ENCODE data around the gene SLC46A2. TPM values are rescaled to one million over a fixed set of nuclear protein-coding genes. Genes with fewer than 3 reads are reported as not detected.

SLC46A2 gene
- total RNA-seq, 1 donor from 2014 or later, result not detected

GRCh38 chr9:112917987-112918362 lies 27.3 kb upstream of the SLC46A2 start:
- no peaks in the 10 kb centered on the region for H3K4me1 Mint-ChIP-seq (ENCODE audit: low read depth)
- no peaks in the 10 kb centered on the region for H3K9me3 Mint-ChIP-seq (ENCODE audit: low read depth)
- H3K27me3 Mint-ChIP-seq, result peaks cover 36% of the 10 kb centered on the region
- no peak overlapping the region for H3K27ac Mint-ChIP-seq
- no peak overlapping the region for H3K4me3 Mint-ChIP-seq (ENCODE audit: low read depth)
- TF ChIP-seq, protein P1, sequence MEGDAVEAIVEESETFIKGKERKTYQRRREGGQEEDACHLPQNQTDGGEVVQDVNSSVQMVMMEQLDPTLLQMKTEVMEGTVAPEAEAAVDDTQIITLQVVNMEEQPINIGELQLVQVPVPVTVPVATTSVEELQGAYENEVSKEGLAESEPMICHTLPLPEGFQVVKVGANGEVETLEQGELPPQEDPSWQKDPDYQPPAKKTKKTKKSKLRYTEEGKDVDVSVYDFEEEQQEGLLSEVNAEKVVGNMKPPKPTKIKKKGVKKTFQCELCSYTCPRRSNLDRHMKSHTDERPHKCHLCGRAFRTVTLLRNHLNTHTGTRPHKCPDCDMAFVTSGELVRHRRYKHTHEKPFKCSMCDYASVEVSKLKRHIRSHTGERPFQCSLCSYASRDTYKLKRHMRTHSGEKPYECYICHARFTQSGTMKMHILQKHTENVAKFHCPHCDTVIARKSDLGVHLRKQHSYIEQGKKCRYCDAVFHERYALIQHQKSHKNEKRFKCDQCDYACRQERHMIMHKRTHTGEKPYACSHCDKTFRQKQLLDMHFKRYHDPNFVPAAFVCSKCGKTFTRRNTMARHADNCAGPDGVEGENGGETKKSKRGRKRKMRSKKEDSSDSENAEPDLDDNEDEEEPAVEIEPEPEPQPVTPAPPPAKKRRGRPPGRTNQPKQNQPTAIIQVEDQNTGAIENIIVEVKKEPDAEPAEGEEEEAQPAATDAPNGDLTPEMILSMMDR (IDR thresholded peaks at IDR 0.05; ENCODE audit: unreplicated experiment), result no peak
- no peak for DNase-seq (ENCODE audit: low spot score, unreplicated experiment)
- H3K36me3 Mint-ChIP-seq (ENCODE audit: insufficient read depth), result no peaks in the 10 kb centered on the region

- Mint-ChIP-seq H3K27ac (no peak overlapping the region), H3K27me3 (peaks cover 34% of the 10 kb centered on the region), H3K9me3 (ENCODE audit: low read depth) (no peaks in the 10 kb centered on the region), H3K36me3 (ENCODE audit: insufficient read depth) (no peaks in the 10 kb centered on the region), H3K4me3 (ENCODE audit: low read depth) (no peak overlapping the region), H3K4me1 (ENCODE audit: low read depth) (no peaks in the 10 kb centered on the region)
- DNase-seq (ENCODE audit: low spot score, unreplicated experiment), result no peak
- TF ChIP-seq, protein P1 (IDR thresholded peaks at IDR 0.05; ENCODE audit: unreplicated experiment), result no peak
These were observed 26.6 kb upstream of the SLC46A2 start for GRCh38 chr9:112917047-112917986.

DNA sequence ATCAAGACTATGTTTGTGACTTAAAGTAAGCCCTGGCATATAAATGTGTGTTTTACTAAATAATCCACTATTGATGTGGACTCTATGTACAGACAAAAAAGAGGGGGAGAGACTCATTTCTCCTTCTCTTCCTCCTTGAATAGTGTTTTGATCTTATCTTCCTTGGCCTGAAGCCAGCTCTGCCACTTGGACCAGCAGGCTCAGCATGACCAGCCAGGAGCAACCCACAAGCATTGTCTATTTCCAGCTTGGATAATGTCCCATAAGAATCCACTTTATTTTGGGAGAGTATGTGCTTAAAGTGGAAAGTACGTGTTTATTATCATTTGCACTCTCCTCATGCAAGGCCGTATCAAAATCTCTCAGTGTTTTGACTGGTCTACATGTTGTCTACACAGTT lies 23.8 kb upstream of the SLC46A2 start:
- no peaks in the 10 kb centered on the region for H3K36me3 Mint-ChIP-seq (ENCODE audit: insufficient read depth)
- H3K27me3 Mint-ChIP-seq, result peaks cover 20% of the 10 kb centered on the region
- H3K4me3 Mint-ChIP-seq (ENCODE audit: low read depth), result no peak overlapping the region
- H3K4me1 Mint-ChIP-seq (ENCODE audit: low read depth), result no peaks in the 10 kb centered on the region
- no peak overlapping the region for H3K27ac Mint-ChIP-seq
- H3K9me3 Mint-ChIP-seq (ENCODE audit: low read depth), result no peaks in the 10 kb centered on the region
- DNase-seq (ENCODE audit: low spot score, unreplicated experiment), result no peak
- TF ChIP-seq, protein P1 (IDR thresholded peaks at IDR 0.05; ENCODE audit: unreplicated experiment), result no peak

DNA sequence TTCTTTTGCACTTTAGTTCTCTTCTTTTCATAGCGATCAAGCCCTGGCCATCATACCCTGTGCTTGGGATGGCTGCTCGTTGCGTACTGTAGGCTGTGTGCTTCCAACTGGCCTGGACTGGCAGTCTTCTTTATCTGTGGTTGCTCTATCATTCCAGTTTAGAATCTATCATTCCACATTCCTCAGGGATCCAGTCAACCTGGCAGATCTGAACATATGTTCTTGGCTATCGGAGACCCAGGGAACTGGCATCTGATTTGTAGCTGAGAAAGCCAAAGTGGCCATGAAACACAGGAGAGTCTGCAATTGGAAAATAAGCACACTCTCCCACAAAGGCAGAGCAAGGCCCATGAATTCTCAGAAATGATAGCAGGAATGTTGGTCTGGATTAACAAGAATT lies 22.6 kb upstream of the SLC46A2 start:
- Mint-ChIP-seq H3K4me1 (ENCODE audit: low read depth) (no peaks in the 10 kb centered on the region), H3K4me3 (ENCODE audit: low read depth) (no peak overlapping the region), H3K27me3 (peaks cover 13% of the 10 kb centered on the region), H3K27ac (no peak overlapping the region), H3K36me3 (ENCODE audit: insufficient read depth) (no peaks in the 10 kb centered on the region), H3K9me3 (ENCODE audit: low read depth) (no peaks in the 10 kb centered on the region)
- TF ChIP-seq, protein P1 (IDR thresholded peaks at IDR 0.05; ENCODE audit: unreplicated experiment), result no peak
- no peak for DNase-seq (ENCODE audit: low spot score, unreplicated experiment)

GRCh38 chr9:112912636-112913035 lies 22.0 kb upstream of the SLC46A2 start:
- Mint-ChIP-seq H3K27me3 (peaks cover 13% of the 10 kb centered on the region), H3K4me3 (ENCODE audit: low read depth) (no peak overlapping the region), H3K36me3 (ENCODE audit: insufficient read depth) (no peaks in the 10 kb centered on the region), H3K9me3 (ENCODE audit: low read depth) (no peaks in the 10 kb centered on the region), H3K27ac (no peak overlapping the region), H3K4me1 (ENCODE audit: low read depth) (no peaks in the 10 kb centered on the region)
- DNase-seq (ENCODE audit: low spot score, unreplicated experiment), result no peak
- TF ChIP-seq, protein P1 (IDR thresholded peaks at IDR 0.05; ENCODE audit: unreplicated experiment), result no peak
